Measurements from ENCODE around the gene RNF168. TPM values are rescaled to one million over a fixed set of nuclear protein-coding genes. Genes with fewer than 3 reads are reported as not detected.

Gene RNF168
- total RNA-seq, 1 experiment from 2014 or later = 66.1 TPM

DNA sequence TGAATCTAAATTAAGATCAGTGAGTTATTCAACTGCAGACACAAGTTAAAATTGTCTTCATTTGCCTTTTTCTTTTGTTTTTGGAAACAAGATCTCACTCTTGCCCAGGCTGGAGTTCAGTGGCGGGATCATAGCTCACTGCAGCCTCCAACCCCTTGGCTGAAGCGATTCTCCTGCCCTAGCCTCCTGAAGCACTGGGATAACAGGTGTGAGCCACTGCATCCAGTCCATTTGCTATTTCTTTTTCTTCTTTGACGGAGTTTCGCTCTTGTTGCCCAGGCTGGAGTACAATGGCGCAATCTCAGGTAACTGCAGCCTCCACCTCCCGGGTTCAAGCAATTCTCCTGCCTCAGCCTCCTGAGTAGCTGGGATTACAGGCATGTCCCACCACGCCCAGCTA lies 10.3 kb downstream of the RNF168 start:
- TF ChIP-seq, protein P1, sequence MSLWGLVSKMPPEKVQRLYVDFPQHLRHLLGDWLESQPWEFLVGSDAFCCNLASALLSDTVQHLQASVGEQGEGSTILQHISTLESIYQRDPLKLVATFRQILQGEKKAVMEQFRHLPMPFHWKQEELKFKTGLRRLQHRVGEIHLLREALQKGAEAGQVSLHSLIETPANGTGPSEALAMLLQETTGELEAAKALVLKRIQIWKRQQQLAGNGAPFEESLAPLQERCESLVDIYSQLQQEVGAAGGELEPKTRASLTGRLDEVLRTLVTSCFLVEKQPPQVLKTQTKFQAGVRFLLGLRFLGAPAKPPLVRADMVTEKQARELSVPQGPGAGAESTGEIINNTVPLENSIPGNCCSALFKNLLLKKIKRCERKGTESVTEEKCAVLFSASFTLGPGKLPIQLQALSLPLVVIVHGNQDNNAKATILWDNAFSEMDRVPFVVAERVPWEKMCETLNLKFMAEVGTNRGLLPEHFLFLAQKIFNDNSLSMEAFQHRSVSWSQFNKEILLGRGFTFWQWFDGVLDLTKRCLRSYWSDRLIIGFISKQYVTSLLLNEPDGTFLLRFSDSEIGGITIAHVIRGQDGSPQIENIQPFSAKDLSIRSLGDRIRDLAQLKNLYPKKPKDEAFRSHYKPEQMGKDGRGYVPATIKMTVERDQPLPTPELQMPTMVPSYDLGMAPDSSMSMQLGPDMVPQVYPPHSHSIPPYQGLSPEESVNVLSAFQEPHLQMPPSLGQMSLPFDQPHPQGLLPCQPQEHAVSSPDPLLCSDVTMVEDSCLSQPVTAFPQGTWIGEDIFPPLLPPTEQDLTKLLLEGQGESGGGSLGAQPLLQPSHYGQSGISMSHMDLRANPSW (CRISPR knock-in tag; conservative IDR thresholded peaks at IDR 0.05; ENCODE audit: low read depth) = no peak
- TF ChIP-seq ZBTB21 (CRISPR knock-in tag; IDR thresholded peaks at IDR 0.05; ENCODE audit: borderline replicate concordance) = no peak
- no peak for TF ChIP-seq ZNF263 (CRISPR knock-in tag; IDR thresholded peaks at IDR 0.05; ENCODE audit: low read depth)
- TF ChIP-seq HMGA2 (CRISPR knock-in tag; IDR thresholded peaks at IDR 0.05) = no peak
- no peak for TF ChIP-seq FOXK1 (CRISPR knock-in tag; IDR thresholded peaks at IDR 0.05)
- no peak for TF ChIP-seq ZBTB43 (CRISPR knock-in tag; IDR thresholded peaks at IDR 0.05)
- TF ChIP-seq TCF7 (CRISPR knock-in tag; IDR thresholded peaks at IDR 0.05; ENCODE audit: low read depth) = no peak
- no peak for TF ChIP-seq IRF2 (CRISPR knock-in tag; IDR thresholded peaks at IDR 0.05; ENCODE audit: borderline replicate concordance, low read depth)
- TF ChIP-seq, protein P2, sequence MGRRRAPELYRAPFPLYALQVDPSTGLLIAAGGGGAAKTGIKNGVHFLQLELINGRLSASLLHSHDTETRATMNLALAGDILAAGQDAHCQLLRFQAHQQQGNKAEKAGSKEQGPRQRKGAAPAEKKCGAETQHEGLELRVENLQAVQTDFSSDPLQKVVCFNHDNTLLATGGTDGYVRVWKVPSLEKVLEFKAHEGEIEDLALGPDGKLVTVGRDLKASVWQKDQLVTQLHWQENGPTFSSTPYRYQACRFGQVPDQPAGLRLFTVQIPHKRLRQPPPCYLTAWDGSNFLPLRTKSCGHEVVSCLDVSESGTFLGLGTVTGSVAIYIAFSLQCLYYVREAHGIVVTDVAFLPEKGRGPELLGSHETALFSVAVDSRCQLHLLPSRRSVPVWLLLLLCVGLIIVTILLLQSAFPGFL (CRISPR knock-in tag; IDR thresholded peaks at IDR 0.05; ENCODE audit: borderline replicate concordance) = no peak
- TF ChIP-seq ZMAT4 (CRISPR knock-in tag; IDR thresholded peaks at IDR 0.05) = no peak
- no peak for TF ChIP-seq ARID4B (CRISPR knock-in tag; IDR thresholded peaks at IDR 0.05; ENCODE audit: borderline replicate concordance)
- TF ChIP-seq, protein P3, sequence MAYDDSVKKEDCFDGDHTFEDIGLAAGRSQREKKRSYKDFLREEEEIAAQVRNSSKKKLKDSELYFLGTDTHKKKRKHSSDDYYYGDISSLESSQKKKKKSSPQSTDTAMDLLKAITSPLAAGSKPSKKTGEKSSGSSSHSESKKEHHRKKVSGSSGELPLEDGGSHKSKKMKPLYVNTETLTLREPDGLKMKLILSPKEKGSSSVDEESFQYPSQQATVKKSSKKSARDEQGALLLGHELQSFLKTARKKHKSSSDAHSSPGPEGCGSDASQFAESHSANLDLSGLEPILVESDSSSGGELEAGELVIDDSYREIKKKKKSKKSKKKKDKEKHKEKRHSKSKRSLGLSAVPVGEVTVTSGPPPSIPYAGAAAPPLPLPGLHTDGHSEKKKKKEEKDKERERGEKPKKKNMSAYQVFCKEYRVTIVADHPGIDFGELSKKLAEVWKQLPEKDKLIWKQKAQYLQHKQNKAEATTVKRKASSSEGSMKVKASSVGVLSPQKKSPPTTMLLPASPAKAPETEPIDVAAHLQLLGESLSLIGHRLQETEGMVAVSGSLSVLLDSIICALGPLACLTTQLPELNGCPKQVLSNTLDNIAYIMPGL (CRISPR knock-in tag; IDR thresholded peaks at IDR 0.05) = no peak
- TF ChIP-seq, protein P4, sequence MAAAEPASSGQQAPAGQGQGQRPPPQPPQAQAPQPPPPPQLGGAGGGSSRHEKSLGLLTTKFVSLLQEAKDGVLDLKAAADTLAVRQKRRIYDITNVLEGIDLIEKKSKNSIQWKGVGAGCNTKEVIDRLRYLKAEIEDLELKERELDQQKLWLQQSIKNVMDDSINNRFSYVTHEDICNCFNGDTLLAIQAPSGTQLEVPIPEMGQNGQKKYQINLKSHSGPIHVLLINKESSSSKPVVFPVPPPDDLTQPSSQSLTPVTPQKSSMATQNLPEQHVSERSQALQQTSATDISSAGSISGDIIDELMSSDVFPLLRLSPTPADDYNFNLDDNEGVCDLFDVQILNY (CRISPR knock-in tag; IDR thresholded peaks at IDR 0.05) = no peak
- TF ChIP-seq, protein P5, sequence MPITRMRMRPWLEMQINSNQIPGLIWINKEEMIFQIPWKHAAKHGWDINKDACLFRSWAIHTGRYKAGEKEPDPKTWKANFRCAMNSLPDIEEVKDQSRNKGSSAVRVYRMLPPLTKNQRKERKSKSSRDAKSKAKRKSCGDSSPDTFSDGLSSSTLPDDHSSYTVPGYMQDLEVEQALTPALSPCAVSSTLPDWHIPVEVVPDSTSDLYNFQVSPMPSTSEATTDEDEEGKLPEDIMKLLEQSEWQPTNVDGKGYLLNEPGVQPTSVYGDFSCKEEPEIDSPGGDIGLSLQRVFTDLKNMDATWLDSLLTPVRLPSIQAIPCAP (CRISPR knock-in tag; IDR thresholded peaks at IDR 0.05) = no peak
- no peaks in the 10 kb centered on the region for H3K4me1 Mint-ChIP-seq

More for the DNA sequence above, 10.3 kb downstream of the RNF168 start:
- Mint-ChIP-seq H3K27ac (no peak overlapping the region), H3K27me3 (ENCODE audit: low read depth) (no peaks in the 10 kb centered on the region), H3K9me3 (no peaks in the 10 kb centered on the region), H3K4me3 (no peak overlapping the region), H3K36me3 (peaks cover 15% of the 10 kb centered on the region)
- DNase-seq (ENCODE audit: low spot score) = no peak
- ChIA-PET CTCF (no interaction called here), POLR2A (no interaction called here)
- no peak for ATAC-seq
